ENCODE measurements around the gene MISP3.
"Not testable (repeated sequence)": the region's sequence is repeated elsewhere in the genome, so short reads cannot be mapped to it uniquely, and the experiment has no call there.

MISP3 gene

GRCh38 chr19:14072535-14073260 is at the start of gene MISP3:
MISP3 (plus strand) TSS chr19:14072786; CDS start chr19:14073310, 524 bp downstream.
- TF ChIP-seq ZNF274 (IDR thresholded peaks at IDR 0.05; ENCODE audit: low read depth, low read length) = no peak
- no peak for TF ChIP-seq YY1 (IDR thresholded peaks at IDR 0.05; ENCODE audit: insufficient read depth, insufficient read length)
- no peak for TF ChIP-seq SUZ12 (IDR thresholded peaks at IDR 0.05; ENCODE audit: extremely low read depth, insufficient read depth, insufficient read length)
- Histone ChIP-seq H3K9ac (ENCODE audit: insufficient read length, low read depth) (peak within 1 kb of the TSS; percentile 82), H3K36me3 (ENCODE audit: insufficient read depth, insufficient read length, low read length) (no peaks in the 10 kb centered on the region), H3K9me3 (ENCODE audit: insufficient read depth, low read length) (peaks cover 9% of the 10 kb centered on the region; the same call in 1 of the 2 replicates), H3K4me1 (ENCODE audit: insufficient read depth, insufficient read length) (peaks cover 14% of the 10 kb centered on the region), H3K4me3 (ENCODE audit: insufficient read length, low read depth) (peak within 1 kb of the TSS; percentile 61), H3K27me3 (ENCODE audit: insufficient read depth, insufficient read length) (peaks cover 36% of the 10 kb centered on the region)
- DNase-seq (ENCODE audit: low read depth, low spot score) = no peak

GRCh38 chr19:14023404-14024235 is 49.0 kb upstream of the MISP3 start:
- no peak overlapping the region for H3K9ac ChIP-seq (ENCODE audit: insufficient read length, low read depth)
- DNase-seq (ENCODE audit: low read depth, low spot score) = peak; percentile 77
- no peaks in the 10 kb centered on the region for H3K36me3 ChIP-seq (ENCODE audit: insufficient read depth, insufficient read length, low read length)
- no peak for TF ChIP-seq YY1 (IDR thresholded peaks at IDR 0.05; ENCODE audit: insufficient read depth, insufficient read length)
- no peak for TF ChIP-seq SUZ12 (IDR thresholded peaks at IDR 0.05; ENCODE audit: extremely low read depth, insufficient read depth, insufficient read length)
- H3K27me3 ChIP-seq (ENCODE audit: insufficient read depth, insufficient read length) = no peaks in the 10 kb centered on the region
- H3K4me3 ChIP-seq (ENCODE audit: insufficient read length, low read depth) = no peak overlapping the region
- H3K4me1 ChIP-seq (ENCODE audit: insufficient read depth, insufficient read length) = peaks cover 2% of the 10 kb centered on the region
- H3K9me3 ChIP-seq (ENCODE audit: insufficient read depth, low read length) = no peaks in the 10 kb centered on the region

- H3K9ac ChIP-seq (ENCODE audit: insufficient read length, low read depth); H3K4me1 ChIP-seq (ENCODE audit: insufficient read depth, insufficient read length); H3K9me3 ChIP-seq (ENCODE audit: insufficient read depth, low read length); H3K4me3 ChIP-seq (ENCODE audit: insufficient read length, low read depth); H3K36me3 ChIP-seq (ENCODE audit: insufficient read depth, insufficient read length, low read length); DNase-seq (ENCODE audit: low read depth, low spot score): not testable (repeated sequence)
- H3K27me3 ChIP-seq (ENCODE audit: insufficient read depth, insufficient read length) = peaks cover 15% of the 10 kb centered on the region
Measured at GRCh38 chr19:14026652-14027192, 45.9 kb upstream of the MISP3 start.

- no peak for DNase-seq (ENCODE audit: low read depth, low spot score)
- Histone ChIP-seq H3K4me3 (ENCODE audit: insufficient read length, low read depth) (no peak within 1 kb of the TSS), H3K4me1 (ENCODE audit: insufficient read depth, insufficient read length) (peaks cover 6% of the 10 kb centered on the region), H3K9me3 (ENCODE audit: insufficient read depth, low read length) (no peaks in the 10 kb centered on the region), H3K27me3 (ENCODE audit: insufficient read depth, insufficient read length) (peaks cover 16% of the 10 kb centered on the region), H3K36me3 (ENCODE audit: insufficient read depth, insufficient read length, low read length) (no peaks in the 10 kb centered on the region), H3K9ac (ENCODE audit: insufficient read length, low read depth) (no peak within 1 kb of the TSS)
- no peak for TF ChIP-seq YY1 (IDR thresholded peaks at IDR 0.05; ENCODE audit: insufficient read depth, insufficient read length)
- TF ChIP-seq SUZ12 (IDR thresholded peaks at IDR 0.05; ENCODE audit: extremely low read depth, insufficient read depth, insufficient read length) = no peak
- TF ChIP-seq ZNF274 (IDR thresholded peaks at IDR 0.05; ENCODE audit: low read depth, low read length) = no peak
Measured at GRCh38 chr19:14027856-14028450, 44.6 kb upstream of the MISP3 start, which contains the start of gene RLN3. RLN3 (plus strand) TSS chr19:14028148; CDS start chr19:14028205, 57 bp downstream.

- TF ChIP-seq SUZ12 (IDR thresholded peaks at IDR 0.05; ENCODE audit: extremely low read depth, insufficient read depth, insufficient read length) = no peak
- no peak for TF ChIP-seq YY1 (IDR thresholded peaks at IDR 0.05; ENCODE audit: insufficient read depth, insufficient read length)
- no peak for TF ChIP-seq ZNF274 (IDR thresholded peaks at IDR 0.05; ENCODE audit: low read depth, low read length)
- Histone ChIP-seq H3K4me1 (ENCODE audit: insufficient read depth, insufficient read length) (peaks cover 6% of the 10 kb centered on the region), H3K4me3 (ENCODE audit: insufficient read length, low read depth) (no peak overlapping the region), H3K9ac (ENCODE audit: insufficient read length, low read depth) (no peak overlapping the region), H3K27me3 (ENCODE audit: insufficient read depth, insufficient read length) (peaks cover 16% of the 10 kb centered on the region), H3K9me3 (ENCODE audit: insufficient read depth, low read length) (no peaks in the 10 kb centered on the region), H3K36me3 (ENCODE audit: insufficient read depth, insufficient read length, low read length) (no peaks in the 10 kb centered on the region)
- DNase-seq (ENCODE audit: low read depth, low spot score) = no peak
Measured at GRCh38 chr19:14028901-14029300, 43.7 kb upstream of the MISP3 start.

GRCh38 chr19:14030997-14031718 is 41.4 kb upstream of the MISP3 start:
- Histone ChIP-seq H3K4me3 (ENCODE audit: insufficient read length, low read depth) (peak overlapping the region; percentile 84), H3K36me3 (ENCODE audit: insufficient read depth, insufficient read length, low read length) (no peaks in the 10 kb centered on the region), H3K27me3 (ENCODE audit: insufficient read depth, insufficient read length) (peaks cover 16% of the 10 kb centered on the region), H3K9me3 (ENCODE audit: insufficient read depth, low read length) (no peaks in the 10 kb centered on the region), H3K9ac (ENCODE audit: insufficient read length, low read depth) (peak overlapping the region; percentile 95), H3K4me1 (ENCODE audit: insufficient read depth, insufficient read length) (peaks cover 6% of the 10 kb centered on the region)
- TF ChIP-seq YY1 (IDR thresholded peaks at IDR 0.05; ENCODE audit: insufficient read depth, insufficient read length) = no peak
- no peak for TF ChIP-seq SUZ12 (IDR thresholded peaks at IDR 0.05; ENCODE audit: extremely low read depth, insufficient read depth, insufficient read length)
- TF ChIP-seq ZNF274 (IDR thresholded peaks at IDR 0.05; ENCODE audit: low read depth, low read length) = no peak
- no peak for DNase-seq (ENCODE audit: low read depth, low spot score)

Data from NT2/D1 (cell line).